HG03342 (cell line): ENCODE measurements around the gene AR.

Source experiments
- ATAC-seq: cut with Tn5 transposase; IDR thresholded peaks from one replicate; pipeline ENCODE4 v1.9.1; 2021; ENCODE audit warnings: mild to moderate bottlenecking, moderate library complexity; ENCODE audit not compliant: unreplicated experiment

AR gene

DNA sequence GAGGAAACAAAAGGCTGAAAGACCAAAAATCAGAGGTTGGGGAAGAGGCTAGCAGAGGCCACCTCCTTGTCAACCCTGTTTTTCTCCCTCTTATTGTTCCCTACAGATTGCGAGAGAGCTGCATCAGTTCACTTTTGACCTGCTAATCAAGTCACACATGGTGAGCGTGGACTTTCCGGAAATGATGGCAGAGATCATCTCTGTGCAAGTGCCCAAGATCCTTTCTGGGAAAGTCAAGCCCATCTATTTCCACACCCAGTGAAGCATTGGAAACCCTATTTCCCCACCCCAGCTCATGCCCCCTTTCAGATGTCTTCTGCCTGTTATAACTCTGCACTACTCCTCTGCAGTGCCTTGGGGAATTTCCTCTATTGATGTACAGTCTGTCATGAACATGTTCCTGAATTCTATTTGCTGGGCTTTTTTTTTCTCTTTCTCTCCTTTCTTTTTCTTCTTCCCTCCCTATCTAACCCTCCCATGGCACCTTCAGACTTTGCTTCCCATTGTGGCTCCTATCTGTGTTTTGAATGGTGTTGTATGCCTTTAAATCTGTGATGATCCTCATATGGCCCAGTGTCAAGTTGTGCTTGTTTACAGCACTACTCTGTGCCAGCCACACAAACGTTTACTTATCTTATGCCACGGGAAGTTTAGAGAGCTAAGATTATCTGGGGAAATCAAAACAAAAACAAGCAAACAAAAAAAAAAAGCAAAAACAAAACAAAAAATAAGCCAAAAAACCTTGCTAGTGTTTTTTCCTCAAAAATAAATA, 179.9 kb downstream of the AR start:
- ATAC-seq = no peak

DNA sequence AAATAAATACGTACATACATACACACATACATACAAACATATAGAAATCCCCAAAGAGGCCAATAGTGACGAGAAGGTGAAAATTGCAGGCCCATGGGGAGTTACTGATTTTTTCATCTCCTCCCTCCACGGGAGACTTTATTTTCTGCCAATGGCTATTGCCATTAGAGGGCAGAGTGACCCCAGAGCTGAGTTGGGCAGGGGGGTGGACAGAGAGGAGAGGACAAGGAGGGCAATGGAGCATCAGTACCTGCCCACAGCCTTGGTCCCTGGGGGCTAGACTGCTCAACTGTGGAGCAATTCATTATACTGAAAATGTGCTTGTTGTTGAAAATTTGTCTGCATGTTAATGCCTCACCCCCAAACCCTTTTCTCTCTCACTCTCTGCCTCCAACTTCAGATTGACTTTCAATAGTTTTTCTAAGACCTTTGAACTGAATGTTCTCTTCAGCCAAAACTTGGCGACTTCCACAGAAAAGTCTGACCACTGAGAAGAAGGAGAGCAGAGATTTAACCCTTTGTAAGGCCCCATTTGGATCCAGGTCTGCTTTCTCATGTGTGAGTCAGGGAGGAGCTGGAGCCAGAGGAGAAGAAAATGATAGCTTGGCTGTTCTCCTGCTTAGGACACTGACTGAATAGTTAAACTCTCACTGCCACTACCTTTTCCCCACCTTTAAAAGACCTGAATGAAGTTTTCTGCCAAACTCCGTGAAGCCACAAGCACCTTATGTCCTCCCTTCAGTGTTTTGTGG, 180.7 kb downstream of the AR start:
- no peak for ATAC-seq

DNA sequence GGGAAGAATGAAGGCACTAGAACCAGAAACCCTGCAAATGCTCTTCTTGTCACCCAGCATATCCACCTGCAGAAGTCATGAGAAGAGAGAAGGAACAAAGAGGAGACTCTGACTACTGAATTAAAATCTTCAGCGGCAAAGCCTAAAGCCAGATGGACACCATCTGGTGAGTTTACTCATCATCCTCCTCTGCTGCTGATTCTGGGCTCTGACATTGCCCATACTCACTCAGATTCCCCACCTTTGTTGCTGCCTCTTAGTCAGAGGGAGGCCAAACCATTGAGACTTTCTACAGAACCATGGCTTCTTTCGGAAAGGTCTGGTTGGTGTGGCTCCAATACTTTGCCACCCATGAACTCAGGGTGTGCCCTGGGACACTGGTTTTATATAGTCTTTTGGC, 181.7 kb downstream of the AR start:
- no peak for ATAC-seq

DNA sequence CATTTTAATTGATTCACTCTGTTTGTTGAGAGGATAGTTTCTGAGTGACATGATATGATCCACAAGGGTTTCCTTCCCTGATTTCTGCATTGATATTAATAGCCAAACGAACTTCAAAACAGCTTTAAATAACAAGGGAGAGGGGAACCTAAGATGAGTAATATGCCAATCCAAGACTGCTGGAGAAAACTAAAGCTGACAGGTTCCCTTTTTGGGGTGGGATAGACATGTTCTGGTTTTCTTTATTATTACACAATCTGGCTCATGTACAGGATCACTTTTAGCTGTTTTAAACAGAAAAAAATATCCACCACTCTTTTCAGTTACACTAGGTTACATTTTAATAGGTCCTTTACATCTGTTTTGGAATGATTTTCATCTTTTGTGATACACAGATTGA, 182.2 kb downstream of the AR start:
- ATAC-seq = no peak

DNA sequence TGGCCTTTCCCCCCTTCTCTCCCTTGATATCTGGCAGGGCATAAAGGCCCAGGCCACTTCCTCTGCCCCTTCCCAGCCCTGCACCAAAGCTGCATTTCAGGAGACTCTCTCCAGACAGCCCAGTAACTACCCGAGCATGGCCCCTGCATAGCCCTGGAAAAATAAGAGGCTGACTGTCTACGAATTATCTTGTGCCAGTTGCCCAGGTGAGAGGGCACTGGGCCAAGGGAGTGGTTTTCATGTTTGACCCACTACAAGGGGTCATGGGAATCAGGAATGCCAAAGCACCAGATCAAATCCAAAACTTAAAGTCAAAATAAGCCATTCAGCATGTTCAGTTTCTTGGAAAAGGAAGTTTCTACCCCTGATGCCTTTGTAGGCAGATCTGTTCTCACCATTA, 183.8 kb downstream of the AR start:
- ATAC-seq = no peak

DNA sequence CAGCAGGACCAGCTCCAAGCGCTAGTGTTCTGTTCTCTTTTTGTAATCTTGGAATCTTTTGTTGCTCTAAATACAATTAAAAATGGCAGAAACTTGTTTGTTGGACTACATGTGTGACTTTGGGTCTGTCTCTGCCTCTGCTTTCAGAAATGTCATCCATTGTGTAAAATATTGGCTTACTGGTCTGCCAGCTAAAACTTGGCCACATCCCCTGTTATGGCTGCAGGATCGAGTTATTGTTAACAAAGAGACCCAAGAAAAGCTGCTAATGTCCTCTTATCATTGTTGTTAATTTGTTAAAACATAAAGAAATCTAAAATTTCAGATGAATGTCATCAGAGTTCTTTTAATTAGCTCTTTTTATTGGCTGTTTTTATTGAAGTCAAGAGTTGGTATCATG, 186.5 kb downstream of the AR start:
- ATAC-seq = no peak

DNA sequence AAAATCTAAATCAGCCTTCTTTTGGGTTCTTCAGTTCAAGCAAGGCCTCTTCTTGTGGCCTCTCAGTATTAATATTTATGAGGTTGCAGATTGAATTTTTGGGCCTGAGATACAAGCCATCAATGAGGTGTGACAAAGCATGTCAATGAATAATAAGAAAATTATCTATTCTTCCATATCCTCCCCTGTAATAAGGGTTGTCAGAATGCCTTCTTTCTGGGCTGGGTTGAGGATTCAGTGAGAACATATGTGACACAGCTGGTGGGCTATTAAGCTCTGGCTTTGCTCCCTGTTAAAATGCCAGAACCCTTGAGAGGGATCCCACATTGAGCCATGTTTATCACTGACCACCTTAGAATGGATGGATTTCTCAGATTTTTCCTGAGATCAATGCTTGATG, 187.2 kb downstream of the AR start:
- no peak for ATAC-seq

DNA sequence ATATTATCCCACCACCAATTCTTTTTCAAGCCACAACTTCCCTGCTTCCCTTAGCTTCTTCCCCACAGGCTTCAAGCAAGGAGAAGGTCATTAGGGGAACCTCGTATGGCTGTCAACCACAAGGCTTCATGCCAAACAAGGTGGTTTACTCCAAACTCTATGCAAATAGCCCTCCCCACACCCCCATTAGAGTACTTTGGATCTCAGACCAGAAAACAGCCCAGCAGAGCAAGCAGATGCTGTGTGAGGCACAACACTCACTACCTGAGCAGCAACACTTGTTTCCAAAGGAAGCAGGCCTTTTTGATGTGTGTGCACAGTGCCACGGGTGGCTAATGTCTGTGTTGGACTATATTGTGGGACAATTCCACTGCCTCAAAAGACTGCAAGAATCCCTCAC, 189.0 kb downstream of the AR start:
- ATAC-seq = no peak

DNA sequence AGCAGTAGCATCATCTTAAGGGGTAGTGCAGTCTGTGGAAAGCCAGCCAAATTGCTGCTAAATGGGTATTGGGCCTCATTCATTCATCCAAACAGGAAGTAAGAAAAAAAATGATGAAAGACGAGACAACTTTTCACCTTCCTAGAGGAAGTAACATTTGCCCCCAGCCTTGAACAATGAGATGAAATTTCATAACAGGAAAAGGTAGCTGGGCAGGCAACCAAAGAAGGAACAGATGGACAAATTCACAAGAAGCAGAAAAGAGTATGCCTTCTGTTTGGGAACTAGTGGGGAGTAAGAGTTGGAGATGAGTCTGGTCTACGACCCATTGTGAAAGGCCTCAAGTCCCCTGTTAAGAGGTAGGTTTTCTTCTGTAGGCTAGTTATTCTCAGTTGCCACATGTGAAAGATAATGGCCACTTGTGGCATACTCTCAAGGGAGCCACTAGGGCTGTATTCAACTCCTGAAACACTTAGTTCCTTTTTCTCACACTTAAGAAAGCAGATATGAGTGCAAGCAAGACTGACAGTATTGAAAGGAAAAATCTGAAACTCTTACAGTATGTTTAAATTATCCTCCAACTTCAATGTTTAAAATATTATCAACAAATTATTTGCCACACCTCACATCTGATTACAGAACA, 190.4 kb downstream of the AR start:
- ATAC-seq = no peak

DNA sequence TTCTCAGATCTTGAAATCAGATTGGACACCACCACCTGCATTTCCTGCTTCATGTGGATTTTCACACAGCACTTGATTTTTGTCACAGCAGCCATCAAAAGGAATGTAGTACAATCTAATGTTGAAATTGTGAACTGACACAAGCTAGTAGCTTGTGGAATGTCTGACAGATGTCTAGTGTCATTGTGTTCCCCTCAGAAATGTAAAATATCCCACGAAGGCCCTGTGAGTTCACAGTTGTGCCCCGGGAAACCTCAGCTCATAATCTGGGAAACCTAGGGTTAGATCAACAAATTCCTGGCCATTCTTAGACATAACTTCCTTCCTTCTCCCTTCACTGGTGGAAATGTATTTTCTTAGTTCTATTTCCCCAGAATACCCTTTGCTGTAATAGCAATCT, 205.7 kb downstream of the AR start:
- ATAC-seq = no peak

DNA sequence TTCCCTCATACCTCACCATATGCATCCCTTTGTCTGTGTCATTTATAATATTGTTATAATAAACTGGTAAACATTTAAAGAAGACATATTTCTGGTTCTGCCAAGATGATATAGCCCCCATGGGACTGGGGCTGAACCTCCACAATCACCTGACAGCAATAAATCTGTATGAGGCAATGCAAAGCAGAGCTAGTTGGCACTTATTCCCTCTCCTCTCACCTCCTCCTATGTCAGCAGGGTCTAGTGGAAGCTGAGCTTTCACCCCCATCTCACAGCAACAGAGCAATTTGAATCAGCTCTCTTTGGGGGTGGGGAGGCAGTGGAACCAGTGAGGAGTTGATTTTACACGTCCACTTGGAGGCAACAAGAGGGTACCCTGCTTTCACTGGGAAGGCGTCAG, 206.9 kb downstream of the AR start:
- no peak for ATAC-seq

DNA sequence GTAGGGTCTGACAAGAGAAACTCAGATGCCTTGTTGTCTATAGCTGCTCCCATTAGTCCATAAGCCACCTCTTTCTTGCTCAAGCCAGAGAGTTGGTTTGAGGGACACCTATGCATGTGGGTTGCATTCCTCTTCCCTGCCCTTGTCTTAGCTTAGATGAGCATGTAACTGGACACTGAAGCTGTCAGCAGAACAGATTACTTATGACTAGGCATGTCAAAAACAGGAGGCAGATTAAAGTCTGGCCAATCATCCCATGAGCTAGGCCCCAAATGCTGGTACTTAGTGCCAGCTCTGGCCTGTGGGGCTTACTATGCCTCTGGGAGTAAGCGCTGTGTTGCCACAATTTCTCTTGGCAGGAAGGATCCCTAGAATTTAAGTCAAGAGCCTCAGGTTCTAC, 215.2 kb downstream of the AR start:
- ATAC-seq = no peak

DNA sequence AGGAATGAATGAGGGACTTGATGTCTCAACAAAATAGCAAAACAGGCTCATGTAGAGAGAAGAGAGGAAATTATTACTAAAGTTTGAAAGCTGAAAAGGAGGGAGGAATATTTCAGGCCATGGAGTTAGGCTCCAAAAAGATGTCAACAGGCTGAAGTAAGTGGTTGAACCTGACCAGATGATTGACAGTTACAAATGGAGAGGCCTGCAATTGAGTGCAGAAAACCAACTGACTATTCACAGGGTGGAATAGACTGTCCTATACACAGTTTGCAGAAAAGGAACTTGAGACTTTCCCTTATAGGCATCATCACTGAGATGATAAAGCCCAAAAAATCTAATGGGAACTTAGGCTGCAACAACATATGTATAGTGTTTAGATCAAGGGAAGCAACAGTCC, 233.3 kb downstream of the AR start:
- no peak for ATAC-seq

DNA sequence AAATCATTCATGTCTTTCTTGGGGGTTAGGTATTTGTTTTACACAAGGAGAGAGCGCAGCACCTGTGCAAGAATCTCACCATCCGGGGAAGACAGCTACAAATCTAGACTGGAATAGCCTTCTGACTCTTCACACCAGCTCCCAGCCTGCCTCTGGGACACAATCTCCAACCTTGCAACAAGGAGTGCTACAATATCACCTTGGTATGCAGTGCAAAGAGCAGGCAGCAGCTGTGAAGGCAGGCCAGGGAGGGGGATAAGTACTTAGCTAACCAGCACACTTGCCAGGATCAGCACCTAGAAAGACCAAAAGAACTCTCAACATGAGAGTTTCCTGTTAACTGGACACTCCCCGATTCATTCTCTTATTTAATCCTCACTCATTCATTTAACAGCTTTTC, 235.3 kb downstream of the AR start:
- no peak for ATAC-seq
